IMR-90 (cell line): ENCODE data around the gene SLIT3. TPM values are rescaled to one million over a fixed set of nuclear protein-coding genes. Genes with fewer than 3 reads are reported as not detected.

Experiments used
- ATAC-seq: fragments of 200-7000 bp; cut with Tn5 transposase; 2 replicates; pipeline ENCODE4 v1.9.1; 2020; ENCODE audit warnings: low read depth, mild to moderate bottlenecking, moderate library complexity
- BruUV-seq: library from RNA; stranded (reverse); fragments of 400-500 nt; replicated peaks from 2 replicates; lab custom pipeline; 2021; lab: Mats Ljungman, UMichigan
- CTCF ChIA-PET: fragments of 300-600 bp; formaldehyde crosslinking; extraction: SDS; loops from one replicate; lab custom pipeline; 2021; ENCODE audit warnings: antibody characterized with exemption; lab: Yijun Ruan, JAX
- POLR2A ChIA-PET: fragments of 300-600 bp; sonication (Branson Sonifier 250); formaldehyde crosslinking; loops from one replicate; lab custom pipeline; 2022; ENCODE audit warnings: antibody characterized with exemption; ENCODE audit not compliant: unreplicated experiment; lab: Charles Lee
- DNase-seq: peaks from one replicate; pipeline ENCODE4 v3.0.0; 2013
- H2AFZ ChIP-seq: replicated peaks from 2 replicates; pipeline ENCODE3; 2013; ENCODE audit warnings: low read length, mild to moderate bottlenecking; ENCODE audit not compliant: poor library complexity
- H2AK5ac ChIP-seq: 2 replicates; pipeline ENCODE4 v1.6.1; 2013; ENCODE audit warnings: low read depth, low read length, inconsistent platforms
- H2AK9ac ChIP-seq: replicated peaks from 2 replicates; pipeline ENCODE3; 2013; ENCODE audit warnings: mild to moderate bottlenecking, low read depth, low read length, moderate library complexity; ENCODE audit not compliant: poor library complexity
- H2BK120ac ChIP-seq: 2 replicates; pipeline ENCODE4 v1.6.1; 2013; ENCODE audit warnings: low read depth, low read length, inconsistent platforms
- H2BK15ac ChIP-seq: 3 replicates; pipeline ENCODE4 v1.6.1; 2013; ENCODE audit warnings: low read depth, low read length, inconsistent platforms
- H2BK20ac ChIP-seq: 2 replicates; pipeline ENCODE4 v1.6.1; 2013; ENCODE audit warnings: low read depth, mild to moderate bottlenecking, inconsistent platforms, low read length, moderate library complexity
- H2BK5ac ChIP-seq: 2 replicates; pipeline ENCODE4 v1.6.1; 2013; ENCODE audit warnings: mild to moderate bottlenecking, low read depth, low read length, inconsistent platforms; ENCODE audit not compliant: poor library complexity, severe bottlenecking
- H3K14ac ChIP-seq: replicated peaks from 2 replicates; pipeline ENCODE4 v1.6.1; 2013; ENCODE audit warnings: low read depth, low read length, inconsistent platforms
- H3K18ac ChIP-seq: 2 replicates; pipeline ENCODE4 v1.6.1; 2013; ENCODE audit warnings: low read depth, low read length, control low read depth
- H3K23ac ChIP-seq: 2 replicates; pipeline ENCODE4 v1.6.1; 2013; ENCODE audit warnings: low read depth, low read length, inconsistent platforms
- H3K27ac ChIP-seq: 2 replicates; pipeline ENCODE4 v1.5.1; 2013; ENCODE audit warnings: mild to moderate bottlenecking, control low read depth, low read length; ENCODE audit not compliant: insufficient read depth
- H3K27me3 ChIP-seq: 2 replicates; pipeline ENCODE4 v1.6.1; 2013; ENCODE audit warnings: low read length; ENCODE audit not compliant: control insufficient read depth, insufficient read depth
- H3K36me3 ChIP-seq: 2 replicates; pipeline ENCODE4 v1.6.1; 2013; ENCODE audit warnings: low read length, mixed read lengths; ENCODE audit not compliant: control insufficient read depth, insufficient read depth
- H3K4ac ChIP-seq: 2 replicates; pipeline ENCODE4 v1.6.1; 2013; ENCODE audit warnings: low read depth, low read length, inconsistent platforms
- H3K4me1 ChIP-seq: 2 replicates; pipeline ENCODE4 v1.6.1; 2013; ENCODE audit warnings: low read length, mixed read lengths; ENCODE audit not compliant: control insufficient read depth, insufficient read depth
- H3K4me2 ChIP-seq: 2 replicates; pipeline ENCODE4 v1.6.1; 2013; ENCODE audit warnings: low read depth, mild to moderate bottlenecking, control low read depth, low read length, moderate library complexity
- H3K4me3 ChIP-seq: 2 replicates; pipeline ENCODE4 v1.5.1; 2013; ENCODE audit warnings: low read depth, mild to moderate bottlenecking, control low read depth, low read length, moderate library complexity; ENCODE audit not compliant: insufficient read depth
- H3K56ac ChIP-seq: 2 replicates; pipeline ENCODE4 v1.6.1; 2013; ENCODE audit warnings: low read length, inconsistent platforms; ENCODE audit not compliant: insufficient read depth; ENCODE audit errors: extremely low read depth
- H3K79me1 ChIP-seq, 2 experiments: 2 replicates each; pipeline ENCODE4 v1.6.1; 2013; ENCODE audit warnings: low read length in 2 of 2, inconsistent platforms in 1 of 2, low read depth in 1 of 2
- H3K9ac ChIP-seq: 2 replicates; pipeline ENCODE4 v1.6.1; 2013; ENCODE audit warnings: low read depth, low read length, control low read depth
- H3K9me1 ChIP-seq: 2 replicates; pipeline ENCODE4 v1.6.1; 2013; ENCODE audit warnings: low read length, inconsistent platforms; ENCODE audit not compliant: insufficient read depth
- H3K9me3 ChIP-seq: 2 replicates; pipeline ENCODE4 v1.6.1; 2013; ENCODE audit warnings: low read length; ENCODE audit not compliant: control insufficient read depth, insufficient read depth
- H4K20me1 ChIP-seq: 2 replicates; pipeline ENCODE4 v1.6.1; 2013; ENCODE audit warnings: low read length, inconsistent platforms; ENCODE audit not compliant: insufficient read depth
- H4K5ac ChIP-seq: 2 replicates; pipeline ENCODE4 v1.6.1; 2013; ENCODE audit warnings: mild to moderate bottlenecking, low read depth, low read length, control low read depth
- H4K8ac ChIP-seq, 2 experiments: 2 replicates each; pipeline ENCODE4 v1.6.1; 2013; ENCODE audit warnings: low read depth in 2 of 2, low read length in 2 of 2, control low read depth in 1 of 2, inconsistent platforms in 1 of 2
- H4K91ac ChIP-seq: 2 replicates; pipeline ENCODE4 v1.6.1; 2013; ENCODE audit warnings: low read depth, low read length, inconsistent platforms; ENCODE audit not compliant: insufficient read depth
- BHLHE40 ChIP-seq: fragments of 150-350 bp; IDR thresholded peaks from 2 replicates; pipeline ENCODE4 v1.6.1; 2016; ENCODE audit warnings: mild to moderate bottlenecking, low read depth, low read length
- CEBPB ChIP-seq: IDR thresholded peaks from 2 replicates; pipeline ENCODE4 v1.6.1; 2012; ENCODE audit warnings: low read depth, low read length, improper control_type of control experiment
- CHD1 ChIP-seq: IDR thresholded peaks from 2 replicates; pipeline ENCODE4 v1.6.1; 2012; ENCODE audit warnings: low read depth, low read length, improper control_type of control experiment
- FOS ChIP-seq: fragments of 150-350 bp; IDR thresholded peaks from 2 replicates; pipeline ENCODE4 v1.6.1; 2016; ENCODE audit warnings: low read depth, low read length
- MAFK ChIP-seq: IDR thresholded peaks from 2 replicates; pipeline ENCODE4 v1.6.1; 2012; ENCODE audit warnings: low read depth, low read length, improper control_type of control experiment
- MAZ ChIP-seq: IDR thresholded peaks from 2 replicates; pipeline ENCODE4 v1.6.1; 2012; ENCODE audit warnings: low read depth, mild to moderate bottlenecking, low read length, improper control_type of control experiment, moderate library complexity, borderline replicate concordance
- MXI1 ChIP-seq: IDR thresholded peaks from 2 replicates; pipeline ENCODE4 v1.6.1; 2012; ENCODE audit warnings: low read depth, mild to moderate bottlenecking, low read length, moderate library complexity, borderline replicate concordance
- NFE2L2 ChIP-seq: fragments of 150-350 bp; IDR thresholded peaks from 2 replicates; pipeline ENCODE4 v1.6.1; 2016; ENCODE audit warnings: low read depth, mild to moderate bottlenecking, low read length
- POLR2A ChIP-seq: IDR thresholded peaks from 2 replicates; pipeline ENCODE4 v1.6.1; 2012; ENCODE audit warnings: mild to moderate bottlenecking, low read depth, low read length
- RAD21 ChIP-seq: IDR thresholded peaks from 2 replicates; pipeline ENCODE4 v1.6.1; 2012; ENCODE audit warnings: low read length, improper control_type of control experiment
- RCOR1 ChIP-seq: IDR thresholded peaks from 2 replicates; pipeline ENCODE4 v1.6.1; 2012; ENCODE audit warnings: mild to moderate bottlenecking, low read length, improper control_type of control experiment; ENCODE audit not compliant: insufficient replicate concordance
- RFX5 ChIP-seq: IDR thresholded peaks from 2 replicates; pipeline ENCODE4 v1.8.0; 2012; ENCODE audit warnings: low read depth, mild to moderate bottlenecking, low read length, moderate library complexity
- SMC3 ChIP-seq: fragments of 150-350 bp; IDR thresholded peaks from 2 replicates; pipeline ENCODE4 v1.6.1; 2016; ENCODE audit warnings: low read depth, mild to moderate bottlenecking, antibody characterized with exemption, low read length, moderate library complexity
- WGBS, 2 experiments: methylation state at CpG; one replicate each; pipeline versions ENCODE4 v1.1.5 to v1.1.7; 2013; ENCODE audit warnings: missing lambda C conversion rate in 2 of 2; ENCODE audit not compliant: insufficient read length in 1 of 2; ENCODE audit errors: extremely low coverage in 2 of 2; 5-methylcytosine and 5-hydroxymethylcytosine counted together
- dilution Hi-C: fragments of 300-500 bp; cut with HindIII; formaldehyde crosslinking; loops from one replicate; pipeline ENCODE4 v1.14.3; 2018; ENCODE audit warnings: low sequenced_read_pairs; ENCODE audit not compliant: unreplicated experiment
- in situ Hi-C: fragments of 300-500 bp; cut with MboI; formaldehyde crosslinking; loops from 3 replicates; pipeline ENCODE4 v1.14.3; 2019; ENCODE audit warnings: low sequenced_read_pairs, inconsistent platforms, mixed read lengths
- intact Hi-C: fragments of 100-400 bp; cut with micrococcal nuclease; formaldehyde crosslinking; loops from 2 replicates; pipeline ENCODE4 v1.10.0; 2022
- polyA plus RNA-seq, 3 experiments: library from polyadenylated mRNA; depleted of rRNA; stranded (reverse); fragments of >200 nt; gene quantifications; 2 replicates each; pipeline ENCODE4 v1.2.3, GENCODE V29; 2012; ENCODE audit warnings: low replicate concordance in 1 of 3
- total RNA-seq: library from RNA; depleted of rRNA; stranded (reverse); fragments of >200 nt; gene quantifications from 2 replicates; pipeline ENCODE4 v1.2.3, GENCODE V29; 2012
- TF ChIP-seq, protein P1 (sequence below): conservative IDR thresholded peaks from 2 replicates; pipeline ENCODE4 v1.5.1; 2012; ENCODE audit warnings: mild to moderate bottlenecking, low read depth, low read length, improper control_type of control experiment
- TF ChIP-seq, protein P2 (sequence below): fragments of 150-350 bp; IDR thresholded peaks from 2 replicates; pipeline ENCODE4 v1.6.1; 2017; ENCODE audit warnings: mild to moderate bottlenecking, antibody characterized with exemption, low read length, low read depth
- TF ChIP-seq, protein P3 (sequence below): fragments of 150-350 bp; IDR thresholded peaks from 2 replicates; pipeline ENCODE4 v1.6.1; 2016; ENCODE audit warnings: low read depth, mild to moderate bottlenecking, low read length, moderate library complexity, borderline replicate concordance

The SLIT3 gene
- total and polyA plus RNA-seq, 2 of the 4 experiments (the other 2 are of a cell fraction) = 0.18 to 0.50 TPM

DNA sequence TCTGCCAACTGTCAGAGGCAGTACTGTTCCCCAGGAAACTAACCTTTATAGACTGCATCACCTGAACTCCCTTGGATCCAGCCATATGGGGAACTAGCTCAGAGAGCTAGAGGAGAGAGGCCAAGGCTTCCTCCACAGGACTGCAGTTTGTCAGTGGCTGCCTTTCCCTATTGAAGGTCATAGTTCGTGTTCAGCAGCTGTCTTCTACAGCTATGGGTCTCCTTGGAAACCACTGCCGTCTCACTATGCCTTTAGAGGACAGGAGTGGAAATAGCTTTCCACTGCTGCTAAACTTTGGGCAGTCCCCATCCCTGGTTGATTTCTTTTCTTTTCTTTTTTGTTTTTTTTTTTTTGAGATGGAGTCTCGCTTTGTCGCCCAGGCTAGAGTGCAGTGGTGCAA, 4.4 kb upstream of the SLIT3 start:
- Histone ChIP-seq H2AK5ac (no peak overlapping the region), H2BK5ac (no peak overlapping the region), H3K56ac (no peak overlapping the region), H3K4ac (no peak overlapping the region), H3K27me3 (peaks cover 14% of the 10 kb centered on the region), H4K91ac (no peak overlapping the region), H4K20me1 (no peaks in the 10 kb centered on the region), H2AFZ (no peak overlapping the region), H4K5ac (no peak overlapping the region), H2BK20ac (no peak overlapping the region), H3K4me3 (no peak overlapping the region), H3K79me1 (no peaks in the 10 kb centered on the region), H3K9ac (no peak overlapping the region), H3K14ac (no peak overlapping the region), H3K27ac (no peak overlapping the region), H4K8ac (no peak overlapping the region), H3K9me3 (no peaks in the 10 kb centered on the region), H2BK15ac (no peak overlapping the region), H2AK9ac (no peak overlapping the region), H3K9me1 (no peaks in the 10 kb centered on the region), H3K4me1 (no peaks in the 10 kb centered on the region), H3K36me3 (no peaks in the 10 kb centered on the region), H3K23ac (no peak overlapping the region), H3K4me2 (no peak overlapping the region), H3K18ac (no peak overlapping the region), H2BK120ac (no peak overlapping the region)
- dilution Hi-C loops (no loop called here), intact Hi-C loops (no loop called here), in situ Hi-C loops (loop anchor here (10.0 kb wide), 1 partner anchor 631 kb away; no protein-coding TSS in a partner anchor)
- no TSS peak for BruUV-seq
- TF ChIP-seq CEBPB (no peak), FOS (no peak), MAZ (no peak), BHLHE40 (no peak), POLR2A (no peak), RCOR1 (no peak), MAFK (no peak), RAD21 (no peak), NFE2L2 (no peak), CHD1 (no peak), MXI1 (no peak), RFX5 (no peak), SMC3 (no peak)
- TF ChIP-seq, protein P1, sequence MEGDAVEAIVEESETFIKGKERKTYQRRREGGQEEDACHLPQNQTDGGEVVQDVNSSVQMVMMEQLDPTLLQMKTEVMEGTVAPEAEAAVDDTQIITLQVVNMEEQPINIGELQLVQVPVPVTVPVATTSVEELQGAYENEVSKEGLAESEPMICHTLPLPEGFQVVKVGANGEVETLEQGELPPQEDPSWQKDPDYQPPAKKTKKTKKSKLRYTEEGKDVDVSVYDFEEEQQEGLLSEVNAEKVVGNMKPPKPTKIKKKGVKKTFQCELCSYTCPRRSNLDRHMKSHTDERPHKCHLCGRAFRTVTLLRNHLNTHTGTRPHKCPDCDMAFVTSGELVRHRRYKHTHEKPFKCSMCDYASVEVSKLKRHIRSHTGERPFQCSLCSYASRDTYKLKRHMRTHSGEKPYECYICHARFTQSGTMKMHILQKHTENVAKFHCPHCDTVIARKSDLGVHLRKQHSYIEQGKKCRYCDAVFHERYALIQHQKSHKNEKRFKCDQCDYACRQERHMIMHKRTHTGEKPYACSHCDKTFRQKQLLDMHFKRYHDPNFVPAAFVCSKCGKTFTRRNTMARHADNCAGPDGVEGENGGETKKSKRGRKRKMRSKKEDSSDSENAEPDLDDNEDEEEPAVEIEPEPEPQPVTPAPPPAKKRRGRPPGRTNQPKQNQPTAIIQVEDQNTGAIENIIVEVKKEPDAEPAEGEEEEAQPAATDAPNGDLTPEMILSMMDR = no peak
- TF ChIP-seq, protein P2, sequence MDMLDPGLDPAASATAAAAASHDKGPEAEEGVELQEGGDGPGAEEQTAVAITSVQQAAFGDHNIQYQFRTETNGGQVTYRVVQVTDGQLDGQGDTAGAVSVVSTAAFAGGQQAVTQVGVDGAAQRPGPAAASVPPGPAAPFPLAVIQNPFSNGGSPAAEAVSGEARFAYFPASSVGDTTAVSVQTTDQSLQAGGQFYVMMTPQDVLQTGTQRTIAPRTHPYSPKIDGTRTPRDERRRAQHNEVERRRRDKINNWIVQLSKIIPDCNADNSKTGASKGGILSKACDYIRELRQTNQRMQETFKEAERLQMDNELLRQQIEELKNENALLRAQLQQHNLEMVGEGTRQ = no peak
- TF ChIP-seq, protein P3, sequence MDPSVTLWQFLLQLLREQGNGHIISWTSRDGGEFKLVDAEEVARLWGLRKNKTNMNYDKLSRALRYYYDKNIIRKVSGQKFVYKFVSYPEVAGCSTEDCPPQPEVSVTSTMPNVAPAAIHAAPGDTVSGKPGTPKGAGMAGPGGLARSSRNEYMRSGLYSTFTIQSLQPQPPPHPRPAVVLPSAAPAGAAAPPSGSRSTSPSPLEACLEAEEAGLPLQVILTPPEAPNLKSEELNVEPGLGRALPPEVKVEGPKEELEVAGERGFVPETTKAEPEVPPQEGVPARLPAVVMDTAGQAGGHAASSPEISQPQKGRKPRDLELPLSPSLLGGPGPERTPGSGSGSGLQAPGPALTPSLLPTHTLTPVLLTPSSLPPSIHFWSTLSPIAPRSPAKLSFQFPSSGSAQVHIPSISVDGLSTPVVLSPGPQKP = no peak
- ATAC-seq = no peak
- DNase-seq = no peak
- POLR2A ChIA-PET = no interaction called here
- 31% methylated on average over 2 of the region's 4 CpGs; no CpG with 5 or more reads in 1 of the 2 experiments for WGBS, 2 experiments
- CTCF ChIA-PET = interaction anchor here (0.7 to 1.2 kb wide), 3 partner anchors 101 to 316 kb away, joined by 3 to 4 read pairs (median 3); no protein-coding TSS in a partner anchor
